Suprapubic skin (tissue), 4 donors: Measurements from ENCODE around the gene EPHA1. TPM values are rescaled to one million over a fixed set of nuclear protein-coding genes. Genes with fewer than 3 reads are reported as not detected.

Experiments used
- DNase-seq, 2 donors: peaks; one replicate each; pipeline ENCODE4 v3.0.0-alpha.2; 2019; ENCODE audit warnings: low spot score in 2 of 2
- H3K27ac ChIP-seq: fragments of 200-600 bp; sonication (generic); one replicate; pipeline ENCODE4 v1.5.1; 2019
- H3K27me3 ChIP-seq: fragments of 200-600 bp; sonication (generic); one replicate; pipeline ENCODE4 v1.5.1; 2019
- H3K36me3 ChIP-seq: fragments of 200-600 bp; sonication (generic); one replicate; pipeline ENCODE4 v1.5.1; 2019
- H3K4me1 ChIP-seq: fragments of 200-600 bp; sonication (generic); one replicate; pipeline ENCODE4 v1.5.1; 2019
- H3K4me3 ChIP-seq: fragments of 200-600 bp; sonication (generic); one replicate; pipeline ENCODE4 v1.5.1; 2019; ENCODE audit warnings: mild to moderate bottlenecking
- H3K9me3 ChIP-seq: fragments of 200-600 bp; sonication (generic); one replicate; pipeline ENCODE4 v1.5.1; 2019
- EP300 ChIP-seq: sonication (generic); formaldehyde crosslinking; IDR thresholded peaks from one replicate; pipeline ENCODE4 v1.6.1; 2017; ENCODE audit warnings: antibody characterized with exemption
- POLR2A ChIP-seq, 2 donors: fragments of 450-650 bp; IDR thresholded peaks; one replicate each; pipeline ENCODE4 v1.6.1; 2017; ENCODE audit warnings: antibody characterized with exemption in 2 of 2, mild to moderate bottlenecking in 2 of 2, moderate library complexity in 2 of 2
- POLR2AphosphoS5 ChIP-seq, 3 donors: sonication (generic); formaldehyde crosslinking; IDR thresholded peaks; one replicate each; pipeline ENCODE4 v1.6.1; 2017; ENCODE audit warnings: antibody characterized with exemption in 3 of 3
- WGBS: methylation state at CpG from one replicate; pipeline ENCODE4 v1.1.5; 2018; 5-methylcytosine and 5-hydroxymethylcytosine counted together
- total RNA-seq, 4 donors: library from RNA; depleted of rRNA; stranded (reverse); fragments of >200 nt; gene quantifications; one replicate each; pipeline ENCODE4 v1.1.0, GENCODE V29; 2016
- TF ChIP-seq, protein P1 (sequence below), 2 donors: fragments of 200-600 bp in 1 of 2; fragments of 450-650 bp in 1 of 2; sonication (generic) in 1 of 2; IDR thresholded peaks; one replicate each; pipeline ENCODE4 v1.5.1; 2016 to 2019; ENCODE audit warnings: antibody characterized with exemption in 2 of 2, mild to moderate bottlenecking in 1 of 2, moderate library complexity in 1 of 2

The EPHA1 gene
- total RNA-seq, 4 donors from 2014 or later = 60.9 to 94.4 (median 67.7) TPM

DNA sequence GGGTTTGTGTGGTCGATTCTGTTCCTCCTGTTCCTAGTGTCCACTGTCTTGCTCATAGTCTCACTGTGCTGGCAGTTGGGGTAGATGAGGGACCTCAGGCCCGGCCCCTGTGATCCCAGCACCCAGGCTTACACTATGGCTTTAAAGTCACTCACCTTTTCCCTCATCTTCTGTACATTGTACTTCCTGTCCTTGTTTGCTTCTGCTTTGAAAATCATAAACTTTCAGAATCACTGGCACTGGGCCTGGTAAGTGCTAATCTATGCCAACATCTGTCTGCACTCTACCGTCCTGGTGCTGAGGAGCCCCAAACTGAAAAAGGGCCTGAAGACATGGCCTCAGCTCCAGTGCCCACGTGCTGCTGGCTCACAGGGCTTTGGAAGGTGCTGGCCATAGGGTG is 28.9 kb upstream of the EPHA1 start:
- Histone ChIP-seq H3K27me3 (no peaks in the 10 kb centered on the region), H3K36me3 (no peaks in the 10 kb centered on the region), H3K27ac (no peak overlapping the region), H3K4me1 (peaks cover 34% of the 10 kb centered on the region), H3K4me3 (no peak overlapping the region), H3K9me3 (no peaks in the 10 kb centered on the region)
- WGBS = 65% methylated on average over 4 of the region's 4 CpGs
- no peak for DNase-seq
- TF ChIP-seq EP300 (no peak), POLR2A (IDR thresholded peaks at IDR 0.05) (no peak), POLR2AphosphoS5 (IDR thresholded peaks at IDR 0.05) (no peak)
- TF ChIP-seq, protein P1, sequence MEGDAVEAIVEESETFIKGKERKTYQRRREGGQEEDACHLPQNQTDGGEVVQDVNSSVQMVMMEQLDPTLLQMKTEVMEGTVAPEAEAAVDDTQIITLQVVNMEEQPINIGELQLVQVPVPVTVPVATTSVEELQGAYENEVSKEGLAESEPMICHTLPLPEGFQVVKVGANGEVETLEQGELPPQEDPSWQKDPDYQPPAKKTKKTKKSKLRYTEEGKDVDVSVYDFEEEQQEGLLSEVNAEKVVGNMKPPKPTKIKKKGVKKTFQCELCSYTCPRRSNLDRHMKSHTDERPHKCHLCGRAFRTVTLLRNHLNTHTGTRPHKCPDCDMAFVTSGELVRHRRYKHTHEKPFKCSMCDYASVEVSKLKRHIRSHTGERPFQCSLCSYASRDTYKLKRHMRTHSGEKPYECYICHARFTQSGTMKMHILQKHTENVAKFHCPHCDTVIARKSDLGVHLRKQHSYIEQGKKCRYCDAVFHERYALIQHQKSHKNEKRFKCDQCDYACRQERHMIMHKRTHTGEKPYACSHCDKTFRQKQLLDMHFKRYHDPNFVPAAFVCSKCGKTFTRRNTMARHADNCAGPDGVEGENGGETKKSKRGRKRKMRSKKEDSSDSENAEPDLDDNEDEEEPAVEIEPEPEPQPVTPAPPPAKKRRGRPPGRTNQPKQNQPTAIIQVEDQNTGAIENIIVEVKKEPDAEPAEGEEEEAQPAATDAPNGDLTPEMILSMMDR (IDR thresholded peaks at IDR 0.05) = no peak

DNA sequence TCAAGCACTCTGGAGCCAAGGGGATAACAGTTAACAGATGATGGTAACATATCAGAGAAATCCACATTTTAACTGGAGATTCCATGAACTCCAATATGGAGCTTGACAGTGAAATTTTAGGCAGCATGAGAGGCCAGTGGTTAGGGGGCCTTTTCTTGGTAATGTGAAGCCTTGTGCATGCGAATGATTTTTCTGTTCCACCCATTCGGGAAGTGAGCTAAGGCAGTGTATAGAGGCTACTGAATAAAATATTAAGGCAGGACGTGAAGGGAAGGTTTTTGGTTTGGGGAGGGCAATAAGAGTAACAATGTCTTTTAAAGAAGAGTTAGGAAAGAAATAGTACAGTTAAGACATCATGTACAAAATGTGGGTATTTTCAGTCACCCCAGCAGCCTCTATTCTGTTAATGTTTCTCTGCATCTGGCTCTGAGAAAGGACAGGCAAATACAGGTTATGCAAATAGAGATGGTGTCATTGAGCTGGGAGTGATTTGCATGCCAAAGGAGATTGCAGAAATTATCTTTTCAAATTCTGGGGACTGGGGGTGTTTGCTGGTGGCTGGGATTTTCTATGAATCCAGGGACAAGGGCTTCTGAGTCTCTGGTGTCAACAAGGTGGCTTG is 27.8 kb upstream of the EPHA1 start:
- Histone ChIP-seq H3K4me1 (peaks cover 34% of the 10 kb centered on the region), H3K27ac (peak overlapping the region; percentile 34), H3K27me3 (no peaks in the 10 kb centered on the region), H3K36me3 (no peaks in the 10 kb centered on the region), H3K4me3 (no peak overlapping the region), H3K9me3 (no peaks in the 10 kb centered on the region)
- no peak for DNase-seq
- 74% methylated on average over 3 of the region's 3 CpGs for WGBS
- TF ChIP-seq EP300 = no peak
- TF ChIP-seq, protein P1 (IDR thresholded peaks at IDR 0.05) = no peak
- TF ChIP-seq POLR2A (IDR thresholded peaks at IDR 0.05) = no peak
- no peak for TF ChIP-seq POLR2AphosphoS5 (IDR thresholded peaks at IDR 0.05)

DNA sequence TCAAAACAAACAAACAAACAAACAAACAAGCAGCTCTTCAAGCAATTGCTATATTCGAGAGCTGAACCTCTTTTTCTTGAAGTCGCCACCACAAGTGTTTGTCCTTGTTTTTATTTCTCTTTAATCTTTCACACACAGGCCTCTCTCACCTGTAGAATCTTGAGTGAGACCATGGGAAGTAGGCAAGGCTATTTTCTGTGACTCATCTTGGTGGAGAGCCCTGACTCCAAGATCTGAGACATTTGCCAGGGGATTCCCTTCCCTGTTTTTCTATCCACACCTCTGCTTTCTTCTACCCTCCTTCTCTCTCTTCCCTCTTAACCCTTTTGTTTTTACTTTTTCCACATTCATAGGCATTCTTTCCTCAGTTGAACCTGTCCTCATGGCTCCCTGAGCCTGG is 26.6 kb upstream of the EPHA1 start:
- Histone ChIP-seq H3K4me1 (peaks cover 43% of the 10 kb centered on the region), H3K9me3 (no peaks in the 10 kb centered on the region), H3K36me3 (no peaks in the 10 kb centered on the region), H3K27me3 (no peaks in the 10 kb centered on the region), H3K4me3 (no peak overlapping the region), H3K27ac (peak overlapping the region; percentile 63)
- 59% methylated on average over 2 of the region's 2 CpGs for WGBS
- DNase-seq = no peak
- TF ChIP-seq POLR2A (IDR thresholded peaks at IDR 0.05) (no peak), EP300 (no peak), POLR2AphosphoS5 (IDR thresholded peaks at IDR 0.05) (no peak)
- TF ChIP-seq, protein P1 (IDR thresholded peaks at IDR 0.05) = no peak

DNA sequence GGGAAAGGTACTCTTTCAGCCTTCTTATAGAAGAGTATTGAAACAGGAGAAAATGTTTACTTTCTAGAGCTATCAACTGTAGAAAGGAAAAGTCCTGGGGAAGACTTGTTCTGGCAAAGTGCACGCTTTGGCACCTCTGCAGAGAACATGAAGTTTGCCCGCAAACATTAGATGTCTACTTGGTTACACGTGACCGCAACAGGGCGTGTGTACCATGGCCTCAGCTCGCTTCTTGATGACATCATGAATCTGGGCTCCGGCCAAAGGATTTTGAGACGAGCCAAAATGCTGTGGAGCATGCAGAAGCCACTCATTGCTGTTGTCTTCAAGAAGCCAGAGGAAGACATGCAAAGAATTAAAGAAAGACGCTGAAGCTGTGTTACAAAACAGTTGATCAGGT is 26.0 kb upstream of the EPHA1 start:
- Histone ChIP-seq H3K27me3 (no peaks in the 10 kb centered on the region), H3K36me3 (no peaks in the 10 kb centered on the region), H3K27ac (peak overlapping the region; percentile 63), H3K4me3 (no peak overlapping the region), H3K4me1 (peaks cover 47% of the 10 kb centered on the region), H3K9me3 (no peaks in the 10 kb centered on the region)
- TF ChIP-seq, protein P1 (IDR thresholded peaks at IDR 0.05) = no peak
- TF ChIP-seq EP300 (no peak), POLR2A (IDR thresholded peaks at IDR 0.05) (no peak), POLR2AphosphoS5 (IDR thresholded peaks at IDR 0.05) (peak in 1 of 3 donors; percentile 42)
- 30% methylated on average over 9 of the region's 9 CpGs for WGBS
- DNase-seq = peak; percentile 90 to 91

DNA sequence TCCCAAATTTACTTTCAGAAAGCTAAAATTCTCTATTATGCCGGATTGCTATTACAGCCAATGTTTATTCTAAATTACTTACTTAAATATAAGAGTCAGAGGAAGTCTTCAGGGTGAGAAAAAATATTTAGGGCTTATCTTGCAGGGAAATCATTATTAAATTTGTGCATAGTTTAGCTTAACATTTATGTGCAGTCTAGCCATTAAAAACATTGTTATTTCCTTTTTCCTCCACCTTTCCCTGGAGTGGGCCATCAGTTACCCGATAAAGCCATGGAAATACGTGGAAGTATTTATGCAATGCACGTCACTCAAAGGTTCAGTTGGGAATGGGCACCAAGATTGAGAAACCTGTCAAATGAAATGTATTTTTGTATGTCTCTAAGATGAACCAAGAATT is 25.1 kb upstream of the EPHA1 start:
- TF ChIP-seq, protein P1 (IDR thresholded peaks at IDR 0.05) = no peak
- no peak for TF ChIP-seq POLR2AphosphoS5 (IDR thresholded peaks at IDR 0.05)
- no peak for TF ChIP-seq POLR2A (IDR thresholded peaks at IDR 0.05)
- TF ChIP-seq EP300 = no peak

More for the DNA sequence above, 25.1 kb upstream of the EPHA1 start:
- no peak overlapping the region for H3K27ac ChIP-seq
- no peaks in the 10 kb centered on the region for H3K27me3 ChIP-seq
- no peaks in the 10 kb centered on the region for H3K9me3 ChIP-seq
- DNase-seq = no peak
- 88% methylated on average over 4 of the region's 4 CpGs for WGBS
- H3K4me3 ChIP-seq = no peak overlapping the region
- no peaks in the 10 kb centered on the region for H3K36me3 ChIP-seq
- peaks cover 47% of the 10 kb centered on the region for H3K4me1 ChIP-seq
